GM23338 (cell line): ENCODE measurements around the gene HSBP1.

Experiments used
- CREB1 ChIP-seq: fragments of 250-450 bp; sonication (Bioruptor Pico); IDR thresholded peaks from 2 replicates; pipeline ENCODE4 v1.5.0; 2020; ENCODE audit warnings: low read depth, mild to moderate bottlenecking, moderate library complexity
- CTCF ChIP-seq, 2 experiments: fragments of 200-600 bp in 1 of 2; sonication (generic) in 1 of 2; conservative IDR thresholded peaks; 2 replicates each; pipeline versions ENCODE4 v1.5.1 to v1.6.1; 2016 to 2017; ENCODE audit warnings: antibody characterized with exemption in 2 of 2, low read depth in 2 of 2, mild to moderate bottlenecking in 2 of 2, moderate library complexity in 1 of 2
- JUNB ChIP-seq: IDR thresholded peaks from one replicate; pipeline ENCODE4 v1.6.1; 2016; ENCODE audit warnings: antibody characterized with exemption; ENCODE audit not compliant: unreplicated experiment
- POLR2AphosphoS5 ChIP-seq: IDR thresholded peaks from 2 replicates; pipeline ENCODE4 v1.6.1; 2016; ENCODE audit warnings: antibody characterized with exemption, low read depth
- REST ChIP-seq: IDR thresholded peaks from one replicate; pipeline ENCODE4 v1.6.1; 2018; ENCODE audit warnings: antibody characterized with exemption; ENCODE audit not compliant: unreplicated experiment
- ZNF331 ChIP-seq: fragments of 250-450 bp; sonication (Bioruptor Pico); IDR thresholded peaks from 2 replicates; pipeline ENCODE4 v1.5.0; 2020; ENCODE audit warnings: low read depth, mild to moderate bottlenecking, moderate library complexity

- TF ChIP-seq CTCF (conservative IDR thresholded peaks at IDR 0.05; ENCODE audit: low read depth in 2 of 2) (no peak), REST (no peak), POLR2AphosphoS5 (no peak), CREB1 (CRISPR knock-in tag) (no peak), JUNB (no peak), ZNF331 (CRISPR knock-in tag) (no peak)
These were observed 34.5 kb downstream of the HSBP1 start for GRCh38 chr16:83842291-83842690.
